Measurements from ENCODE around the gene MUC5B.

Gene MUC5B

DNA sequence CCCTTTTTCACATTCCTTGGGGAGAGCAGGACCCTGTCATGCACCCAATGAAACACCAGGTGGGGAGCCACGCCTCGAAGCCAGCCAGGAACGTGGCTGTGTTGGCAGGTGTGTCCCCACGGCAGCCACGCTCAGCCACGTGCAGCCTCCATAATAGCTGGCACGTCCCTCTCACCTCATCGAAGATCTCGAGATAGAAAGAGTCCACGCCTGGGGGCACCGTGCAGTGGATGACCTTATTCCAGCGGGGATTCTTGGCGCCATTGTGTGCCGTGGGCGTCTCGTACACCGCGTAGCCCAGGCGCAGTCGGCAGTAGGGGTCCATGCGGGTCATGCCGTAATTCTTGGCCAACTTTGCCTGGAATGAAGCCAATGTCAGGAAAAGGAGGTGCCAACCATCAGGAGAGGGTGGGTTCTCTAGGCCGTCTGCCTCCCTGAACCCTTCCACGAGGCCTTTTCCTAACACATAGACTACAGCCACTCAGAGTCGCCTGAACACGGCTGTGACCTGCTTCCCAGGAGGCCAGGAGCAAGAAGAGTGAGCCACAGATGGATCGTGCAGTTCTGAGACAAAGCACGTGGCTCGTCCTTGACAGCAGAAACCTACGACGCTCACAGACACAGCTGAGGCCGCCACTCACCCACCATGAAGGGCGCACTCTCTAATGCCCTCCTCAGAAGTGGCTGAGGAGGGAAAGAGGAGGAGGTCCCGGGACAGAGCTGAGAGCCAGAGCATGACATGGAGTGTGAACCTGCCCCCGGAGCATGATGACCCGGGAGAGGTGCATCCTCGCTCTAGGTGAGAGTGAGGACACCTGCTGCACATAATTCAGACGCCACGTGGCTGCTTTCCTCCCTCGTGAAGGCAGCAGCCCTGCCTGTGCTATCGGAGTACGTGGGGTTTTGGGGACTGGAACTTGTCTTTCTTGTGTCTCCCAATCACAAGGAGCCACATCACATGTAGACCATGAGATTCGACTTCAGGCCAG lies 67.5 kb downstream of the MUC5B start:
- no peak for DNase-seq

DNA sequence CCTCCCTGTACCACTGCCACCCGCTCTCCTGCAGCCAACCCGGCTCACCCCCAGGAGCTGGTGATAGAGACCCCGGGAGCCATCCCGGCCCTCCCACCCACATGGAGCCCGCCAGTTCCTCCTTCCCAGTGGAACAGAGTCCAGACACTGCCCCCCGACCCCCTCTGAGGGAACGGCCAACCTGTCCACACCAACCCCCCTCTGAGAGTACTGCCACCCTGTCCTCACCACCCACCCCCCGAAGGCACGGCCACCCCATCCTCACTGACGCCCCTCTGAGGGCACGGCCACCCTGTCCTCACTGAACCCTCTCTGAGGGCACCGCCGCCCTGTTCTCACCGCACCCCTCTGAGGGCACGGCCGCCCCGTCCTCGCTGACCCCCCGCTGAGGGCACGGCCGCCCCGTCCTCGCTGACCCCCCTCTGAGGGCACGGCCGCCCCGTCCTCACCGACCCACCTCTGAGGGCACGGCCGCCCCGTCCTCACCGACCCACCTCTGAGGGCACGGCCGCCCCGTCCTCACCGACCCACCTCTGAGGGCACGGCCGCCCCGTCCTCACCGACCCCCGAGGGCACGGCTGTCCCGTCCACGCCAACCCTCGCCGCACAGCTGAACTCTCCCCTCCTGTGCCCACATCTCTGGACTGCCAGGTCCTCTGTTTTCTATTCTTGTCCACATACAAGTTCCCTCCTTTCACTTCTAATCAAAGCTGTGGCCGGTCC lies 68.6 kb downstream of the MUC5B start:
- DNase-seq, result no peak

DNA sequence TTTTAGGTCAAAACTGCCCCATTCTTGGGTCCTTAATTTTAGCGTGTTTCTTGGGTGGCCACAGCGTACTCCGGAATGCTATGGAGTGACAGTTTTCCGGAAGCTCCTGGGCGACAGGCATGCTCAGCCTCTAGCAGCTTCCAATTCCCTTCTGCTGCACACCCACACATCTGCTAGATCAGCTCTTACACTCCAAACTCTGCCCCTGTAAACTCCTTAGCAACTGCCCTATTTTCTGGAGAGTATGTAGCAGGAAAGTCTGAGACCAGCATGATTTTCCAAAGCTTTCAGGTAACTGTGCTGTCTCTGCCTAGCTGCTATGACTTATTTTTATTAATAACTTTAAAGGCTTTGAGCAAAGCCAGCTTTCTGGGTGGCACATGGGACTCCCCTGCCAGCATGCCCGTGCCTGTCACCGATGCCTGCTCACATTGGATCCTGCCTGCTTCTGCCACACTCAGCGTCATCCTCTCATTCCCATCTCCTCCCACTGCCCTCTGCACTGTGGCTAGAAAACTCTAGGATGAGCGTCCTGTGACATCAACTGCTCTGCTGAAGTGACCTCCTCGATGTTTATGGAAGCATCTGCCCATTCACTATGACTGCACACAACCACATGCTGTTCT lies 69.3 kb downstream of the MUC5B start:
- no peak for DNase-seq

DNA sequence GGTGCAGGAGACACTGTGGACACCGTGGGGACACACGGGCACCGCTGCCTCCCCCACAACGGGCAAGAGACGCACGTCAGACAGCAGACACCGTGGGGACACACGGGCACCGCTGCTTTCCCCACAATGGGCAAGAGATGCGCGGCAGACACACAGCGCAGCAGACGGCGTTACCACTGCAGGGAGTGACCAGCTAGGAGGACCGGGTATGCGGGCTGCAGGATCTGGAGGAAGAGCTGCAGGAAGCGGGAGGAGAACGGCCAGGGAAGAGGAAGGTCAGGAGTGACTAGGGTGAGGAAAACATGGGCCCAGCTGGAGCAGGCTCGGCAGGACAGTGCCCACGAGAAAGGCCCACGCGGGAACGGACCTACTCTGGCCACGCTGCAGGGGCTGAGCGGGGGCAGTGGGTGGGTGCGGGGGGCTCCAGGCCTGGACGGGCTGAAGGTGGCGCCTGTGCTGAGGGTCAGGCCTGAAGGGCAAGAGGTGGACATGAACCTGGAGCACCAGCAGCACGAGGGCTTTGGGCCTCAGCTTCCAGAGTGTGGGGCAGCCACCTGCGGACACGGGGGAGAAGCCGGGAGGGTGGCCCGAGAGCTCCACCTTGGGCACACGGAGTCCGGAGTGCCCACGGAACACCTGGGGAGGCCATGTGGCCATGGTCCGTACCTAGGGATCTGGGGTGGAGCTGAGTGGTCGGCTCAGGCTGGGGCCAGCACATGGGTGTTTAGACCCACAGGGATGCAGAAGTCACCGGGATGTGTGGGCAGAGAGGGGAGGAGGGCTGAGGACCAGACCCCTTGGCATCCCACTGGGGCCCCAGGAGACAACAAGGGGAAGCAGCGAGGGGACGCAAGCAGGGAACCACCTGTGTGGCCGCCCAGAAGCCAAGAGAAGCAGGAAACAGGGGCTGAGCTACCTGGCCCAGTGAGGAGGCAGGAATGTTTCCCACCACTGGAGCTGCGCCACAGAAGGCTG lies 70.1 kb downstream of the MUC5B start:
- no peak for DNase-seq

DNA sequence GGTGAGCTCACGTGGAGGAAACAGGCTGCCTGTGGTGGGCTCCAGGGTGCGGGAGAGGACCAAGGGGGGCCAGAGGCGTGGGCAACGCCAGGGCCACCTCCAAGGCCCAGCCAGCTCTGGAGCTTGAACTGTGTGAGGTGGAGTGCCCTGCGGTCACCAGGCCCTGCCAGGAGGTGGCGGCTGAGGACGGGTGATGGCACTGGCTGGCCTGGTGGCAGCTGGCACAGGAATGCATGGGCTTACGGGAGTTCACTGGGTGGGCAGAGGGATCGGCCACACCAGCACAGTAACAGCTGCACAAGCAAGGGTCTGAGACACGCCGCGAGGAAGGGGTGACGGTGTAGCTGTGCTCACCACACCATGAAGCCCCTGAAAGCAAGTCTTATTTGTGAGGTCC lies 70.8 kb downstream of the MUC5B start:
- no peak for DNase-seq

DNA sequence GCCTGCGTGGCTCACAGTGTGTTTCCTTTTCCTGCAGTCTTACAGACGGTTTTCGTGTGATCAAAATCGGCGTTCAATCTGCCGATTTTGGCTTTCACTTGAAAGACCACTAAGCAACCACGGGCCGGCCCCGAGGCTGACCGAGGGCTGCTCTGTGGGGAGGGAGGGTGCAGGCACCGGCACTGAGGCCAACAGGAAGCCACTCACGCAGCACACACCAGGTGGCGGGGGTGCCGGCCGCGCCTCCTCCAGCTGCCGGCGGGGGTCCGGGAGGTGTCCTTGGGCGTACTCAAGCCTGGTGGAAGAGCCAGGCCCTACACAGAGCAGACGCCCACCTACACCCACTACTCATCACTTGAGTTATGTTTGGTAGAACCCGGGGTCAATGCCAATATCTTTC lies 72.2 kb downstream of the MUC5B start:
- no peak for DNase-seq

DNA sequence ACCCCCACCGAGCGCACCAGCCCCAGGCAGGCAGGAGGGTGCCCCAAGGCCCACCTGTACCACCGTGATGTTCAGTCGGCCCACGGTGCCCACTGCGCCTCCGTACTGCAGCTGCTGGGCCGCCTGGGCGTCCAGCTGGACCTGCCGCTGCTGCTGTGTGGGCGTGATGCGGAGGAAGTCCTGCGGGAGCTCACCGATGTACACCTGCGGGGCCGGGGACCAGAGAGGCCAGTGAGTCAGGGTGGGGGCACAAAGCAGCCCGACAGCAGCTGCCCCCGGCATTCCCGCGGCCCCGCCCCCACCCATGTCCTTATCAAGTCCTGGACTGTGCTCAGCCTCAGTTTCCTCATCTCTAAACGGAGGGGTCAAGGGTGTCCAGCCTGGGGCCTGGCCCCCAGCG lies 72.7 kb downstream of the MUC5B start:
- DNase-seq, result no peak

DNA sequence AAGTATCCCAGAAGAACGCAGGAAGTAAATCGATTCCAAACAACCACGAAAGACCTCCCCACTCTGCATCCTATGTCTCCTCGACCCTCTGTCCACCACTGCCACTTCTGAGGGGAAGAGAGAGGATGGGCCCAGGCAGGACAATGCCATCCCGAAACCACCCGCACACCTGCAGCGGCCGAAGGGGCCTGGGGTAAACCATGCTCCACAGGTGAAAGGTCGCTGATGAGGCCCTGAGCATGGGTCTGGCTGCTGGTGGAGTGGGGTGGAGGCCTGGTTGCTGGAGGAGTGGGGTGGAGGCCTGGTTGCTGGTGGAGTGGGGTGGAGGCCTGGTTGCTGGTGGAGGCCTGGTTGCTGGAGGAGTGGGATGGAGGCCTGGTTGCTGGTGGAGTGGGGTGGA lies 73.4 kb downstream of the MUC5B start:
- no peak for DNase-seq

DNA sequence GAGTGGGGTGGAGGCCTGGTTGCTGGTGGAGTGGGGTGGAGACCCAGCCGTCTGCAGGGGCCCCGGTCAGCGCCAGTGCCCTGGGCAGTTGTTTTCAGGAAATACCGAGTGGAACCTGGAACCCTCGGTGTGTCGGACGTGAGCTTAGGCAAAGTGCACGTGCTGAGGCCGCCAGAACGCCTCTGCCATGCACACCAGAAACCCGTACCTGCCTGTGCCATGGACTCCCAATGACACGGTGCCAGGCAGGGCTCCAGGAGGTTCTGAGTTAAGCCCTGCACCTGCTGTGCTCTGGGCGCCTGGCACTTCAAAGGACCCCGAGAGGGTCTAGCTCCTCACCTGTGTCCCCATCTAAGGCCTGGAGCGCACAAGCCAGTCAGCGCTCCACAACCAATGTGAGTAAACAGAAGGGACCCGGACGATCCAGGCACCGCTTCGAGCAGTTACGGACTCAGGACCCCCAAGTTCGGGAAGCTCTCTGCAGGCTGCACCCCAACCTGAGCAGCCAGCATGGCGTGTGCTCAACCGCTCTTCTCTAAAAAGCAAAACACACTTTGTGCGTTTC lies 74.2 kb downstream of the MUC5B start:
- DNase-seq, result no peak

DNA sequence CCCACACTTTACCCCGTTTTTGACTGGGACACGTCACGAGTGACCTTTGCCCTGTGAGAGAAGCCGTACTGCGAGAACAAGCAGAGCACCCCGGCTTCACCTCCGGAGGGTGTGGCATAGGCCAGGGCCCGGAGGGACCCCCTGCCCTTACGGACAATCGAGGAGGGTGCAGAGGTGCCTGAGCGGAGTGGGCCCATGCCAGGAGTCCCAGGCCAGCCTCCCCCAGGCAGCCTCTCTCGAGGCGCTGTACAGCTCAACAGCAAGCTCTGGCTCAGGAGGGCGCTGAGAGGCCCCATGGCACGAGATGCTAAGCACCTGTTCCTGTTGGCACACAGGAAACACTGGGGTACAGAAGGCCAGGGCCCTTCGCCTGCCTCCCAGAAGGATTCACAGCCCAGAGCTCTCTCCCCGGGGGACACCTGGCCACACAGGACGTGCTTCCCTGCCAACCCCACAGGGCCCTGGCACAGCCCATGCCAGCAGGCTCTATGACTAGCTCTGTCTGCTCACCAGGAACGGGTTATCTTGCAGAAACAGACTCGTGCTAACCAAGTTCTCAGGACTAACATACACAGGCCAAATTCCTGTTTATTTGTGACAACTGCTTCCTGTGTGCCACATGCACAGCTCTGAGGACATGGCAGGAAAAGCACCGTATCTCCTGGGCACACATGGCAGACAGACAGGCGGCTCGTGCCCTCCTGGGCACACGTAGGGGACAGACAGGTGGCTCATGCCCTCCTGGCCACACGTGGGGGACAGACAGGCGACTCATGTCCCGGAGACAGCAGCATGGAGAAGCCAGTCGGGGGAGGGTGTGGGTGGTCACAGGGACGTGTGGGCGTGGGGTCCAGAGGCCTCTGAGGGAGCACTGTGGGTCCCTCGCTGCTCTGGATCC lies 75.0 kb downstream of the MUC5B start:
- no peak for DNase-seq

DNA sequence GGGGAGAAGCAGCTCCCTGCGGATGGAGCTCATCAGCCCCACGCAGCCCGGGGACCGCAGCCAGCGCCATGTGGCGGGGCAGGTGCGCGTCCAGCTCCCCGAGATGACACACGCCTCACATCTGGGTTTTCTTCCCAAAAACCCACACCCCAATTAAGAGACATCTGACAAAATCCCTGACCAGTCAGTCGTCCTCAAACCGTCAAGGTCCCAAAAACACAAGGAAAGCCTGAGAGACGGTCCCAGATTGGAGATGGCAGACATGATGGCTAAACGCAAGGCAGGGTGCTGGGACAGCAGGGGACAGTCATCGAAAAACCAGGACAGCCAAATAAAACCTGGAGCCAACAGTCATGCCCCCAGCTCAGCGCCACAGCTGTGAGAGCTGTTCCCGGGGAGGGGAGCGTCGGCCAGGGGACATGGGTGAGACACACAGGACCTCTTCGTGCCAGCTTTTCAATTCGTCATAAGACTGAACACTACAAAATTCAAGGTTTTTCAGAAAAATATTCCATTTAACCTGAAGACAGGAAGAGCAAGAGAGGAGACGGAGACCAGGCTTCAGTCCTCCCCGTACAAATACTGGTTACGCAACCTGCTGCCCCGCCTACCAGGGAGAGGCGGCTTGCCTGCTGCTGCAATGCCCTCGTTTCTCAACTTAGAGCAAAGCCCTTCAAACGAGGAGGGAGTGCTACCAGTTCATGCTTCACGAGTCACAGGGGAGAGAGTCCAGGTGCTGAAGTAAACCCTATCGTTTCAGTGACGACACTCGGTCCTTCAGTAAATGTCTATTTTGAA lies 76.0 kb downstream of the MUC5B start:
- no peak for DNase-seq

DNA sequence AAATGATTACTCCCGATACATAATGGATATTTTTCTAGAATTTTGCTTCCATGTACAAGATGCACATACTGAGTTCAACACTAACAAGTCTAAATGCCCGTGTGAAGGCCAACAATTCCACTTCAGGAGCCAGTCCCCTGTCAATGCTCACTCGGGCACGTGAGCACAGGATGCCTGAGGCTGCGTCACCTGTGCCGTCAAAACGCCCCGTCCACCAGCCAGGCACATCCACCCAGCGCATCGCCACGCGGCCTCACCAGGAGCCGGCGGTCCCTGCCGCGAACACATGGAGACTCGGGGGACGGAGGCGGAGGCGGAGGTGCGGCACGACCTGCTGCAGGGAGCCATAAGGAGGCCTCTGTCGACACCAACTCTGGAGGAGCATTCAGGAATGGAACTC lies 76.8 kb downstream of the MUC5B start:
- DNase-seq, result no peak

DNA sequence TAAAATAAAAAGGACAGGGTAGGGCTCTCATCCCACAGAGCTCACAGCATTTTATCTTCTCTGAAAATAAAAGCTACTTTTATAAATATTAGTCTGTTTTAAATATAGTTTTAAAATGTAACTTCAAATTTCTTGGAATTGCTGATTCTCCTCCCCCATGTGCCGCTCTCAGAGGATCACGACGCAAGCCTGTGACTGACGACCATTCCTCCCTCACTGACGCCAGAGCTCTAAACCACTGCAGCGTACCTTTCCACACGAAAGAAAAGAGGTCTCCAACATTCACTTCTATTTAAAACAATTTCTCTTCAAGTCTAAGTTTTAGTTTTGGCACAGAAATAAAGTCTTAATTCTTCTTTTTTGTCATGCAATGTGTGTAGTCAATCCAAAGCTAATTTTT lies 77.3 kb downstream of the MUC5B start:
- no peak for DNase-seq

DNA sequence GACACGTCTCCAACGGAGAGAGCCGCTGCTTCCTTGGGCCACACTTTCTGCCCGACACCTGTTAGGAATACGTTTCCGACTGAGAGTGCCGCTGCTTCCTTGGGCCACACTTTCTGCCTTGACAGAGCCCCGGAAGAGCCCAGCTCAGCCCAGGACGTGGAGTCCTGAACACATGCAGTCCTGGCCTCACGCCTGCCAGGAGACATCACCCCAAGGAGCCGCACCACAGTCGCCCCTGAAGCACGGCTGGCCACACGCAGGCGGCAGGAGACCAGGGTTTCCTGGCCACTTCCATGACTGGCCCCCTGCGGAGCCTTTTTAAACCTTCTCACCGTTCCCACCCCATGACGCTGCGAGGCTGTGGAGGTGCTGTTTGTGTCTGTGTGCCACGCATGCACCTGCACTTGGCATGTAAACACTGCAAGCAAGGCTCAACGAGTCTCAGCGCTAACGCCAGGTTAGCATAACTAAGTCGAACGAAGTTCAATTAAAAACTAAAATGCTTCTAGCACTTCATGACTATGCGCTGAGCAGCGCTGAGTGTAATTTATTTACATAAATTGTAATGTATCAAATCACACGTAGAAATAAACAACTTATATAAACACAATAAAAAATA lies 77.8 kb downstream of the MUC5B start:
- no peak for DNase-seq

DNA sequence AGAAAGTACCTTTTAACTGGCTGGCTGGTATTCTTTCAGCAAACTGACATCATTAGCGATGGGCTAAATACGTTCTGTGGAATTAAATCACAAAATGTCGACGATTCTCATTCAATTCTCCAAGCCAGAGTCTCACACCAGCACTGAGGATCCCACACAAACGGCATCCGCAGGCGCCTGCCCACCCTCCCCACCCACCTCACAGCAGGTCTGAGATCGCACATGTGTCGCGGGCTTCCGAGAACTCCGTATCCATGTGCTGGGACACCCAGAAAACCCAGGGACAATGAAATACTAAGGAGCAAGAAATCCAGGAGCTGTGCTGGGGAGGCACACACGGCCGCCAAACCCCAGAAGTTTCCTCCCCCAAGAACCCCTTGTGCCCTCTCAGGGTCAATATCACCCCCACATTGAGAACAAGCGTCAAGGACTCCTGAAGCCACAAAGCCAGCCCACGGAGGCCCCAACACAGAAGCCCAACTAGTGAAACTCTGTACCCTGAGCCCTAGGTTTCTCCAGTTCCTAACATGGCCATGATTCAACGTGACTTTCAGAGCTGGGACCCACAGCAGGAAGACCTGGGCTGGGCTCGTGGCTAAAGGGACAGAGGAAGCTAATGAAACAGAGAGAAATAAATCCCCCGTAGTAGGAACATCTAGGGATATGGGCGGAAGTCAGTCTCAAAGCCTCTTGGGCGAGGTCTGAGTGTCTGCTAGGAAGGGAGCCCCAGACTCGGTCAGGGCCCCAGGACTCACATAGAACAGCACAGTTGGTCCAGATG lies 78.5 kb downstream of the MUC5B start:
- no peak for DNase-seq

DNA sequence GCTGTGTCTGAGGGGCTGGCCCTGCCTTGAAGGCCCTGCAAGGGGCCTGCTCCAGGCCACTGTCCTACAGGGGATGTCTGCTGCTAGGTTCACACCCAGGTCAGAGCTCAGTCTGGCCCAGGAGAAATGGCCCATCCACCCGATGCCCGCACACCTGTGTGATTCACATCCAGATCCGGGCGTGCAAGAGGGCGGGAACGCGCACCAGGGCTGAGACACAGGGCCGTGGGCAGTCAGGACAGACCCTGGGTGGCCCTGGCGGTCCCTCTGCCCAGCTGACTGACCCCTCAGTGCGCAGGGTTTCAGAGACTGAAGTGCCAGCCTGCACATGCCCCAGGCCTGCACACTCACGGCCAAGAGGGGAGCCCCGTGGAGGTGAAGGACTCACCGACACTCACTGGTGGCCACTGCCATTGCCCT lies 79.2 kb downstream of the MUC5B start:
- DNase-seq, result no peak

DNA sequence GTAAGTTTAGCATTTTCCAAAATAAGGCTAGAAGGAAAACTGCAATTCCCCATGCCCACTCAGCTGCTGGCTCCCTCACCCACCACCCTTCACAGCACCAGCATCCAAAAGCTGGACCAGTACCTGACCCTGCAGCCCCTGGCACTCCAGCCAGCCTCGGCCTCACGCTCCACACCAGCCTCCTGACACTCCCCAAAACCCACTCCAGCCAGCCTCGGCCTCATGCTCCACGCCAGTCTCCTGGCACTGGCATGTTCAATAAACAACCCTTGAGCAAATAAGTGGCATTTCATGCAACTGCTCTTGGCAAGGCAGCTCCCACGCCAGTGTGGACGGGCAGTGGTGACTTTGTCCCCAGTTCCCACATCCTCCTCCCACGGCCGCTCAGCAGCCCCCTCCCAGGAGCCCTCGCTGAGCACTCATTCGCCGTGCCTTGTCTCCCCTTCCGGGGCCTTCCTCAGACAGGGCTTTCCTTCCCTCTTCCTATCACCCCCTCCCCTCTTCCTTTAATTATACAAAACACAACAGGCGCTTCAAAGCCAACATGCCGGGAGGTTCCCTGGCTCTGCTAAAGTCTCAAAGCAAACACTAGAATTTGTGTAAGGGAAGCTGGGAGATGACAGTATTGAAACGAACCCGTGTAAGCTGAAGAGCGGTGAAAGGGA lies 79.7 kb downstream of the MUC5B start:
- DNase-seq, result no peak

DNA sequence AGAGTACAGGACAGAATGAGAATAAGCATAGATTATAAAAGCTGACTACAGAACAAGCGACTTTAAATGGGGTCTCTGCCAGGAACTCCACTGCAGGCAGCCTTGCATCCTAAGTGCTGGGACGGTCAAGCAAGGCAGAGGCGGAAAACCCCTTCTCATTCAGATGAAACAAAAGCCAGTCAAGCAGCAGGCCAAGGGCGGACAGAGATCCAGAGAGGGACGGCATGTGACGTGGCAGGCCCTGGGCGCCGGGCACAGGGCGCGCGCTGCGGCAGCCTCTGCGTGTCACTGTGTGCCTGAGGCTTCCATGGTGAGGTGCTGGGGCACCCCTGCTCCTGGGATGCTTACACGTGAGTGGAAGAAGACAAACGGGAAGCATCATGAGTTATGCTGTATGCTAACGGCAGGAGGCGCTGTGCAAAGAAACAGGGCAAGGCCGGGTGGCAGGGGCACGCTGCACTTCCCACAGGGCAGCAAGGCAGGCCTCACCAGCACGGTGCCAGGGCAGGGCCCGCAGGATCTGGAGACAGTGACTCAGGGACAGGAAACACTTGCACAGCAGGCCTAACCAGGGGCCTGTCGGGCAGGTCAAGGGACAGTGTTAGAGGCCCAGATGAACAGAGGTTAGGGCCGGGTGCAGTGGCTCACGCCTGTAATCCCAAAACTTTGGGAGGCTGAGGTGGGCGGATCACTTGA lies 80.4 kb downstream of the MUC5B start:
- no peak for DNase-seq

Data from stimulated activated CD4-positive, alpha-beta T cell treated with anti-CD3 and anti-CD28 coated beads, Interleukin-12 subunit alpha, Interleukin-12 subunit beta, amount 100 ng/mL, for 4 hours (primary cell).